H1 (cell line): ENCODE results near the gene DBX2. TPM values are rescaled to one million over a fixed set of nuclear protein-coding genes. Genes with fewer than 3 reads are reported as not detected.

Experiments
- CHD1 ChIP-seq: IDR thresholded peaks from 2 replicates; pipeline ENCODE4 v1.6.1; 2012; ENCODE audit warnings: low read depth, low read length, improper control_type of control experiment
- CHD2 ChIP-seq: IDR thresholded peaks from 2 replicates; pipeline ENCODE4 v1.6.1; 2012; ENCODE audit warnings: low read length, improper control_type of control experiment
- CHD7 ChIP-seq: fragments of 300-600 bp; sonication (generic); IDR thresholded peaks from 2 replicates; pipeline ENCODE4 v1.7.1; 2012; ENCODE audit warnings: low read length, moderate library complexity, mild to moderate bottlenecking, inconsistent platforms; ENCODE audit not compliant: insufficient replicate concordance
- CTBP2 ChIP-seq: IDR thresholded peaks from 2 replicates; pipeline ENCODE4 v1.7.0; 2011; ENCODE audit warnings: borderline replicate concordance, mild to moderate bottlenecking, moderate library complexity, mixed read lengths, low read length; ENCODE audit not compliant: insufficient read depth, insufficient read length
- FOSL1 ChIP-seq: IDR thresholded peaks from 2 replicates; pipeline ENCODE4 v1.6.1; 2011; ENCODE audit warnings: mild to moderate bottlenecking, low read depth, low read length, moderate library complexity; ENCODE audit not compliant: insufficient read depth
- HDAC6 ChIP-seq: IDR thresholded peaks from one replicate; pipeline ENCODE4 v1.7.1; 2012; ENCODE audit warnings: low read depth, mild to moderate bottlenecking, inconsistent platforms, low read length, moderate library complexity
- NRF1 ChIP-seq: IDR thresholded peaks from 2 replicates; pipeline ENCODE4 v1.6.1; 2011; ENCODE audit warnings: mild to moderate bottlenecking, low read depth, low read length, improper control_type of control experiment
- SAP30 ChIP-seq: fragments of 300-600 bp; sonication (generic); IDR thresholded peaks from 2 replicates; pipeline ENCODE4 v1.7.1; 2012; ENCODE audit warnings: low read length, moderate library complexity, mild to moderate bottlenecking, inconsistent platforms; ENCODE audit not compliant: insufficient read depth, insufficient replicate concordance
- SIN3A ChIP-seq, 2 experiments: IDR thresholded peaks in 1 of 2; conservative IDR thresholded peaks in 1 of 2; 2 replicates each; pipeline ENCODE4 v1.6.1; 2011 to 2012; ENCODE audit warnings: low read length in 2 of 2, improper control_type of control experiment in 1 of 2, low read depth in 1 of 2, mild to moderate bottlenecking in 1 of 2
- SIRT6 ChIP-seq: IDR thresholded peaks from one replicate; pipeline ENCODE4 v1.7.1; 2012; ENCODE audit warnings: low read length, inconsistent platforms
- TAF1 ChIP-seq: IDR thresholded peaks from 2 replicates; pipeline ENCODE4 v1.6.1; 2011; ENCODE audit warnings: mild to moderate bottlenecking, low read depth, low read length
- polyA plus RNA-seq, 7 experiments: library from polyadenylated mRNA; depleted of rRNA in 3 of 7; stranded (reverse) in 5 of 7; unstranded in 2 of 7; fragments of >200 nt in 5 of 7; fragments of 200-250 nt in 2 of 7; gene quantifications; 1 replicate in 5 of 7; 2 replicates in 1 of 7; 4 replicates in 1 of 7; pipeline versions ENCODE4 v1.2.1 to v1.2.3, GENCODE V29; 2011 to 2013; ENCODE audit warnings: missing spikeins in 2 of 7, mixed read lengths in 2 of 7
- total RNA-seq: library from RNA; stranded (reverse); fragmentation: NEBNext Ultra II Directional; extraction: Animal tissue kit (Norgen Biotek cat#: 25700); gene quantifications from 2 replicates; pipeline ENCODE4 v1.2.1, GENCODE V29; 2021

Gene DBX2
- total and polyA plus RNA-seq, 2 of the 8 experiments (the other 6 are each of a cell fraction or from before 2014, with no cell fraction given): 0.06 TPM; not detected in 1

- TF ChIP-seq CHD7: no peak
- TF ChIP-seq SIRT6: no peak
- TF ChIP-seq CHD1: no peak
- TF ChIP-seq NRF1: no peak
- TF ChIP-seq SIN3A (conservative IDR thresholded peaks at IDR 0.05 in 1 of 2, IDR thresholded peaks at IDR 0.05 in 1 of 2; ENCODE audit: low read depth in 1 of 2, low read length in 2 of 2): no peak
- TF ChIP-seq CTBP2: no peak
- no peak for TF ChIP-seq FOSL1
- no peak for TF ChIP-seq TAF1
- TF ChIP-seq CHD2: no peak
- no peak for TF ChIP-seq HDAC6
- TF ChIP-seq SAP30: no peak
Observed at GRCh38 chr12:45089411-45090075, 38.6 kb upstream of the DBX2 start (continued).
